ENCODE measurements around the gene SLC25A34. TPM values are rescaled to one million over a fixed set of nuclear protein-coding genes. Genes with fewer than 3 reads are reported as not detected.

Gene SLC25A34
- total RNA-seq, 2 experiments from 2014 or later = 1.9 to 2.8 TPM

DNA sequence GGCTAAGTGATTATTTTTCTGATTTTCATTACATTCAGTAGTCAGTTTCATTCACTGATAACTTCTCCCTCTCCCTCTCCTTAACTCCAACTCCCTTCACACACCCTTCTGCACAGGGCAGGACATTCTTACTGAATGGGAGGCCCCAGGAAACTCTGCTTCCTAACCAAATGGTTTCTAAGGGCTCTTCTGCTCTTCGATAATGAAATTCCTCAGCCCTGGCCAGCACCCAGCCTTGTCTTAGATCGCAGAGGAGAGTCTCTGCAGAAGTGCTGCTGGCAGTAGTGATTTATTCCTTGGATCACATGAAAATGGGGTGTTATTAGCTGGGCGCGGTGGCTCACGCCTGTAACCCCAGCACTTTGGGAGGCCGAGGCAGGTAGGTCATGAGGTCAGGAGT lies 35.5 kb upstream of the SLC25A34 start:
- Mint-ChIP-seq H3K27me3 (no peaks in the 10 kb centered on the region), H3K9me3 (no peaks in the 10 kb centered on the region), H3K27ac (peak overlapping the region; percentile 53), H3K36me3 (ENCODE audit: low read depth) (peaks cover 12% of the 10 kb centered on the region), H3K4me1 (ENCODE audit: low read depth) (peaks cover 41% of the 10 kb centered on the region), H3K4me3 (peak overlapping the region; percentile 8)
- POLR2A ChIA-PET = no interaction called here
- CTCF ChIA-PET = no interaction called here
- no peaks in the 10 kb centered on the region for H3K27me3 ChIP-seq (ENCODE audit: control insufficient read depth in 1 of 2, insufficient read depth in 2 of 2, low read length in 2 of 2)
- intact Hi-C loops (cut with DNase I, micrococcal nuclease) = no loop called here
- no peak for ATAC-seq (ENCODE audit: poor library complexity)
- H3K9me3 ChIP-seq (ENCODE audit: control insufficient read depth in 1 of 2, insufficient read depth in 1 of 2, low read length in 2 of 2) = no peaks in the 10 kb centered on the region
- TF ChIP-seq, protein P1, sequence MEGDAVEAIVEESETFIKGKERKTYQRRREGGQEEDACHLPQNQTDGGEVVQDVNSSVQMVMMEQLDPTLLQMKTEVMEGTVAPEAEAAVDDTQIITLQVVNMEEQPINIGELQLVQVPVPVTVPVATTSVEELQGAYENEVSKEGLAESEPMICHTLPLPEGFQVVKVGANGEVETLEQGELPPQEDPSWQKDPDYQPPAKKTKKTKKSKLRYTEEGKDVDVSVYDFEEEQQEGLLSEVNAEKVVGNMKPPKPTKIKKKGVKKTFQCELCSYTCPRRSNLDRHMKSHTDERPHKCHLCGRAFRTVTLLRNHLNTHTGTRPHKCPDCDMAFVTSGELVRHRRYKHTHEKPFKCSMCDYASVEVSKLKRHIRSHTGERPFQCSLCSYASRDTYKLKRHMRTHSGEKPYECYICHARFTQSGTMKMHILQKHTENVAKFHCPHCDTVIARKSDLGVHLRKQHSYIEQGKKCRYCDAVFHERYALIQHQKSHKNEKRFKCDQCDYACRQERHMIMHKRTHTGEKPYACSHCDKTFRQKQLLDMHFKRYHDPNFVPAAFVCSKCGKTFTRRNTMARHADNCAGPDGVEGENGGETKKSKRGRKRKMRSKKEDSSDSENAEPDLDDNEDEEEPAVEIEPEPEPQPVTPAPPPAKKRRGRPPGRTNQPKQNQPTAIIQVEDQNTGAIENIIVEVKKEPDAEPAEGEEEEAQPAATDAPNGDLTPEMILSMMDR (IDR thresholded peaks at IDR 0.05) = no peak
- no peak overlapping the region for H3K4me3 ChIP-seq (ENCODE audit: low read length)
- H3K4me1 ChIP-seq (ENCODE audit: insufficient read depth, low read length) = peaks cover 36% of the 10 kb centered on the region
- no peak overlapping the region for H3K27ac ChIP-seq (ENCODE audit: low read depth in 1 of 2, low read length in 2 of 2)
- peaks cover 15% of the 10 kb centered on the region for H3K36me3 ChIP-seq (ENCODE audit: insufficient read depth, low read length)
- no peak for DNase-seq

DNA sequence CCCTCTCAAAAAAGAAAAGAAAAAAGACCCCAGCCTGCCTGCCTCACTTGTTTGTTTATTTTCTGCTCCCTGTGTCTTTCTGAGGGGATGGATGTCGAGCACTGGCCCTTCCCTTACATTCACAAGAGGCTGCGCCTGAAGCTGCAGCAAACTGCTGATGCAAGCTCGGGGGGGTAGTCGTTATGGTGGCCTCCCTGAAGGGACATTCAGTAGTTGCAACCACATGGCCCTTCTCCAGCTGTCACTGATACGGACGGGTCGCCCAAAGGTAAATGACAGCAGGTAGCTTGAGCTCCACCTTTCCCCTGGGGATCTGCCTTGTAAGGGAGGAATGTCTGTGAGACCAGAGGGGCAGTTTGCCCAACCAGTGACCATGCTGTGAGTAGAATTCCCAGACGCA lies 34.3 kb upstream of the SLC25A34 start:
- CTCF ChIA-PET = no interaction called here
- Mint-ChIP-seq H3K36me3 (ENCODE audit: low read depth) (peaks cover 21% of the 10 kb centered on the region), H3K4me3 (no peak overlapping the region), H3K4me1 (ENCODE audit: low read depth) (peaks cover 40% of the 10 kb centered on the region), H3K27me3 (no peaks in the 10 kb centered on the region), H3K9me3 (no peaks in the 10 kb centered on the region), H3K27ac (no peak overlapping the region)
- DNase-seq (no peak), ATAC-seq (ENCODE audit: poor library complexity) (no peak)
- TF ChIP-seq, protein P1 (IDR thresholded peaks at IDR 0.05) = no peak
- H3K4me1 ChIP-seq (ENCODE audit: insufficient read depth, low read length) = peaks cover 28% of the 10 kb centered on the region
- no peak overlapping the region for H3K27ac ChIP-seq (ENCODE audit: low read depth in 1 of 2, low read length in 2 of 2)
- peaks cover 11% of the 10 kb centered on the region for H3K36me3 ChIP-seq (ENCODE audit: insufficient read depth, low read length)
- POLR2A ChIA-PET = no interaction called here
- no peaks in the 10 kb centered on the region for H3K27me3 ChIP-seq (ENCODE audit: control insufficient read depth in 1 of 2, insufficient read depth in 2 of 2, low read length in 2 of 2)
- intact Hi-C loops (cut with DNase I, micrococcal nuclease) = no loop called here
- no peak overlapping the region for H3K4me3 ChIP-seq (ENCODE audit: low read length)
- H3K9me3 ChIP-seq (ENCODE audit: control insufficient read depth in 1 of 2, insufficient read depth in 1 of 2, low read length in 2 of 2) = no peaks in the 10 kb centered on the region

DNA sequence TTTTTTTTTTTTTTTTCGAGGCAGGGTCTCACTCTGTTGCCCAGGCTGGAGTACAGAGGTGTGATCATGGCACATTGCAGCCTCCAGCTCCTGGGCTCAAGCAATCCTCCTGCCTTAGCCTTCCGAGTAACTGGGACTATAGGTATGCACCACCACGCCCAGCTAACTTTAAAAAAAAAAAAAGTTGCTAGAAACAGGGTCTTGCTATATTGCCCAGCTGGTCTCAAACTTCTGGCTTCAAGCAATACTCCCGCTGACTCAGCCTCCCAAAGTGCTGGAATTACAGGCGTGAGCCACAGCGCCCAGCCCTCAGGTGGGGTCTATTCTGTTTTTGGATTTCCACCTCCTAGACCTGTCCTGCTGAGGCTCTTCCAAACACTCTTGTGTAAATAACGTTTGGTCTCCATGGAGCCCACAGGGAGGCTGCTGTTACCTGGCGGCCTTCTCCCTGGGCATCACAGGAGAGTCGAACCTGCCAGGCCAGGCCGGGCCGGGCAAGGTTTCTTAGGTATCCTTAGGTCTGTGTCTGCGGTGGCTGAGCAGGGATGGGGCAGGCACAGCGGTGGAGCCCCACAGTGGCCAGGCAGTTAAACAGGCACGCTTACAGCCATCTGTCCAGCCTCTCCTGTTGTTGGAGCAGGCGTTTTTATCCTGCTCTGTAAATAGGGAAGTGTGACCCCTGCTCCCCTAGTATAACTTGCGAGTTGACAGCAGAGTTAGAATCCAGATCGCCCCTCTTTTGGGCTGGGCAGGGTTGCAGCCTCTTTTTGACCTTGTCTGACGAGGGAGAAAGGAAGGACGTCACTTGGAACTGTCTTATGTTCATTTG lies 33.1 kb upstream of the SLC25A34 start:
- no peak for ATAC-seq (ENCODE audit: poor library complexity)
- TF ChIP-seq, protein P1 (IDR thresholded peaks at IDR 0.05) = no peak
- intact Hi-C loops (cut with DNase I, micrococcal nuclease) = no loop called here
- ChIA-PET POLR2A (no interaction called here), CTCF (no interaction called here)
- no peaks in the 10 kb centered on the region for H3K27me3 ChIP-seq (ENCODE audit: control insufficient read depth in 1 of 2, insufficient read depth in 2 of 2, low read length in 2 of 2)
- H3K36me3 ChIP-seq (ENCODE audit: insufficient read depth, low read length) = peaks cover 11% of the 10 kb centered on the region
- no peak overlapping the region for H3K27ac Mint-ChIP-seq
- no peaks in the 10 kb centered on the region for H3K9me3 ChIP-seq (ENCODE audit: control insufficient read depth in 1 of 2, insufficient read depth in 1 of 2, low read length in 2 of 2)
- no peak for DNase-seq
- H3K9me3 Mint-ChIP-seq = no peaks in the 10 kb centered on the region
- no peak overlapping the region for H3K4me3 ChIP-seq (ENCODE audit: low read length)
- peaks cover 29% of the 10 kb centered on the region for H3K4me1 Mint-ChIP-seq (ENCODE audit: low read depth)
- H3K27ac ChIP-seq (ENCODE audit: low read depth in 1 of 2, low read length in 2 of 2) = no peak overlapping the region
- no peak overlapping the region for H3K4me3 Mint-ChIP-seq
- H3K36me3 Mint-ChIP-seq (ENCODE audit: low read depth) = peaks cover 22% of the 10 kb centered on the region
- H3K27me3 Mint-ChIP-seq = no peaks in the 10 kb centered on the region
- H3K4me1 ChIP-seq (ENCODE audit: insufficient read depth, low read length) = peaks cover 16% of the 10 kb centered on the region

Measured in CD4-positive, alpha-beta T cell (primary cell).